ENCODE results near the gene MSTN.
"Not testable (repeated sequence)": the region's sequence is repeated elsewhere in the genome, so short reads cannot be mapped to it uniquely, and the experiment has no call there.

The MSTN gene

DNA sequence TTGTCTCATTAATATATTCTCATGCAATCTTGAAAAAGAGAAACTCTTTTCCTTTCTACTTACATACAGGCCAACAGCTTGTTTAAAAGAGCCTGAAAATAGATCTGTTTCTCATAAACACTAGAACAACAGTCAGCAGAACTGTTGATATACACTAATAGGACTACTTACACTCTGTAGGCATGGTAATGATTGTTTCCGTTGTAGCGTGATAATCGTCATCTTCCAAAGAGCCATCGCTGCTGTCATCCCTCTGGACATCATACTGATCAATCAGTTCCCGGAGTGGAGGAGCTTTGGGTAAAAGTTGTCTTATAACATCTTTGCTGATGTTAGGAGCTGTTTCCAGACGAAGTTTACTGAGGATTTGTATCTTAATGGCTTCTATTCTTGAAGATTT is 476 bp downstream of the MSTN start:
- DNase-seq: no peak

DNA sequence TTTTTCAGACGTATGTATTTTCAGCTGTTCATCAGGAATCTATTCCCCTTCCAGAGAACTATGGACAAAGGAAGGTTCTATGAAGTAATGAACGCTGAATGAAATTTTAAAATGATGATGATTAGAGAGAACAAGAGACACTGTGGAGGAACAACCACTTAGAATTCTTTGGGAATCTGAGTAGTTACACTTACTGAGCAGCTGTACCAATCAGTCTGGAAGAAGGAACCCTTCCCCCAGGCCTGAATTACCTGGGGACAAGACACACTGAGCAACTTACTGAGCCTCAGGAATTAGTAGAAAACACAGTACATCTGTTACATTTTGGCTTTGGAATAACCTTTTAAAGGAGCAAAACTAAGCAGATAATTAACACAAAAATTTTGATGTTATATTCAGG is 1.9 kb downstream of the MSTN start:
- DNase-seq: no peak

DNA sequence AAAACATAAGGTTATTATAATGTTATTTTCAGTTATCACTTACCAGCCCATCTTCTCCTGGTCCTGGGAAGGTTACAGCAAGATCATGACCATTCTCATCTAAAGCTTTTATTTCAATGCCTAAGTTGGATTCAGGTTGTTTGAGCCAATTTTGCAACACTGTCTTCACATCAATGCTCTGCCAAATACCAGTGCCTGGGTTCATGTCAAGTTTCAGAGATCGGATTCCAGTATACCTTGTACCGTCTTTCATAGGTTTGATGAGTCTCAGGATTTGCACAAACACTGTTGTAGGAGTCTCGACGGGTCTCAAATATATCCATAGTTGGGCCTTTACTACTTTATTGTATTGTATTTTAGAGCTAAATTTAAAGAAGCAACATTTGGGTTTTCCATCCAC is 2.5 kb downstream of the MSTN start:
- no peak for DNase-seq

DNA sequence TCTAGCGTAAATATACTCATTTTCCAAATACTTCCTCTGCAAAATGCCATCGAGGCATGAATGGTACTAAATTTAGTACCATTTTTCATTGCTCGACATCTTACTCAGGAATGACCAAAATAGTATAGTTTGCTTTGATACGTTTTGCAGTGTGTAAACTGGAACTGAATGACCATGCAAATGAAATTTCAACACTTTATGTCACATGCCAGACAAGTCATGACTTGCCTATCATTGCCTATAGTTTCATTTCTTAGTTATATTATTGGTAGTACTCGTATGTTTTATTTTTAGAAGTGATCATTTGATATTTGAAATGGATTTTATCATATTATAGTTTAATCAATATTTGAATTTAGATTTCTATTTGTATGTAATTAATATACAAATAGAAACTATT is 9.1 kb downstream of the MSTN start:
- no peak for DNase-seq

DNA sequence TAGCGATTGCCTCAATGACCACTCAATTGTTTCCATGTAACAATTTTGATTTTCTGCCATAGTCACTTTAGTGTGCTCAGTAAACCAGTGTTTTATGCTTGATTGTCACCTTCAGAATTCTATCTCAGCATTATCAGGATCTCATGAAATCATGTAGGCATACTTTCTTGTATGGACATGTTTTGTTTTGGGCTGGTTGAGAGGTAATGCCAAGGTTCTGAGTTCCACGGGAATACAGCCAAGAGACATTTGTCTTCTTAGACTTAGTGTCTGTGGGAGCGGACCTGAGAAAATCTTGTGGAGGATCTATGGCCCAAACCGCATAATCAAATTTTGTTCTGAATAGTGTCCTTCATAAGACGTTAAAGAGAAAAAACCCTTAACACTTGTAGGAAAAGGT is 10.2 kb downstream of the MSTN start:
- no peak for DNase-seq

DNA sequence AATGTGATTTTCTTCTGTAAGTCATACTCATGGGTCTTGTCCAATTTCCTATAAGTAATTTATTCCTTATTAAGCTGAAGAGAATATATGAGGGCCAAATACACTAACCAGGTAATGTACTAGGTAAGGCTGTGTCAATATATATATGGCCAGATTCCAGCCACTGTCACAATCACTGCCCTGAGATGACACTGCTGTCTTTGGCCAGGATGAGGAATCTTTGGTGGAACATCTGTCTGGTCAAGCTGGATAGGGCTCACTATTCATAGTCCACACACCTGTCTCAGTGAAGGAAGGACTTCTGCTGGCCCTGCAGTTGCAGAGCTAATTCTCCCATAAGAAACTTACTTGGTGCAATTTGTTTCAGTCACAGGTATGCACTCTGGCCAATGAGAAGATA is 11.3 kb downstream of the MSTN start:
- DNase-seq: no peak

DNA sequence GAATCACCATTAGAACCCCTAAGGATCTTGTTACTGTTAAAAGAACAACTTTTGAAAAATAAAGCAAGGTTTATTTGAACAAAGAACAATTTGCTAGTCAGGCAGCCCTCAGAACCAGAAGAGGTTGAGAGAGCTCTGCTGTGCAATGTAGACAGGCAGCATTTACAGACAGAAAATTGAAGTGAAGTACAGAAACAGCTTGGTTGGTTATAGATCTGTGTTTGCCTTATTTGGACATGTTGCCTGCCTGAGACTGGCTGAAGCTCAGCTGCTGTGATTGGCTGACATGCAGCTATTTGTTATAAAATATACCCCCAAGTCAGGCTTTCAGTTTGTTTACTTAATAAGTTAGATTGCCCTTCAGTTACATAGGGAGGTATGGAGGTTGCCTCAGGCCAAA is 12.5 kb downstream of the MSTN start:
- no peak for DNase-seq

DNA sequence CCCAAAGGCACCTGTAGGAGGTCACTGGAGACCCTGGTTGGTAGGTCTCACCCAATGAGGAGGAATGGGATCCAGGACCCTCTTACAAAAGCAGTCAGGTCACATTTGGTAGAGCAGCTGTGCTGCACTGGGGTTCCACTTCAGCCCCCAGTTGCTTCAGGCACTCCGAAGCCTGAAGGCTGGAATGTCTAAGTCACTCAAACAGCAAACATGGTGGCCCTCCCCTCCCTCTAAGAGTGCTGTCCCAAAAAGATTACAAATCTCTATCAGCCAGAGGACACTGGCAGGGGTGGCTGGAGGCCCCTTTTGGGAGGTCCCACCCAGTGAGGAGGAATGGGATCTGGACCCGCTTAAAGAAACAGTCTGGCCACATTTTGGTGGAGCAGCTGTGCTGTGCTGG is 17.7 kb downstream of the MSTN start:
- DNase-seq: no peak

DNA sequence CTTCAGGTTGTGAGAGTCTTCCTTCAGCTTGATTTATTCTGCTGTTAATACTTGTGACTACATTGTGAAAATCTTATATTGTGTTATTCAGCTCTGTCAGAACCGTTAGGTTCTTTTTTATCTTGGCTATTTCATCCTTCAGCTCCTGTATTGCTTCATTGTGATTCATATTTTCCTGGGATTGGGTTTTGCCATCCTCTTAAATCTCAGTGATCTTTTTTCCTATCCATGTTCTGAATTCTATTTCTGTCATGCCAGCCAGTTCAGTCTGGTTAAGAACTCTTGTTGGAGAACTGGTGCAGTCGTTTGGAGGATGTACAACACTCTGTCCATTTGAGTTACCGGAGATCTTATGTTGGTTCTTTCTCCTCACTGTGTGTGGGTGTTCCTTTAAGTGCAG is 19.1 kb downstream of the MSTN start:
- DNase-seq: no peak

DNA sequence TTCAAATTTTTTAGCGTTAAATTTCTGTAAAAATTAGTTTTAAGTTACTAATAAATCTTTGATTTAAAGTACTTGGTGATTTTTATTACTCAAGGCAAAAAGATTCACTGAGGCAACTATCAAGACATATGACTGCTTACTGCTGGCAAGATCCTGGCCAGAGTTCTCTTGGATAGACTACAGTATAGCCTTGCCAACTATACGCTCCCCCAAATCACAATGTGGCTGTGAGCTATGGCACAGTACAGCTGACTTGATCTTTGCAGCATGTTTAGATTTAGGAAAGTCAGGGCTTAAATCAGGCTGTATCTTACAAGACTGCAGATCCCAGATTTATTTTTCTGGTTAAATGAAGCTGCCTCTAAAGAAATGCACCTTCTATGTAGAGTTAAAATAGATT is 26.5 kb downstream of the MSTN start:
- DNase-seq: no peak

DNA sequence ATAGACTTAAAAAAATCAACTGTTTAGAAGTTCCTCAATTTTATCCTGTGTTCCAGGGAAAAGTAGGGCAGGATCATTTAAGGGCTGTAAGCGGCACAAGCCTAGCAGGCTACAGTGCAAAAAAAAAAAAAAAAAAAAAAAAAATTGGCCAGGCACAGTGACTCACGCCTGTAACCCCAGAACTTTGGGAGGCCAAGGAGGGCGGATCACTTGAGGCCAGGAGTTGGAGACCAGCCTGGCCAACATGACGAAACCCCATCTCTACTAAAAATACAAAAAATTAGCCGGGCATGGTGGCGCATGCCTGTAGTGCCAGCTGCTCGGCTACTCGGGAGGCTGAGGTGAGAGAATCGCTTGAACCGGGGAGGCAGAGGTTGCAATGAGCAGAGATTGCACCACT is 28.1 kb downstream of the MSTN start:
- not testable (repeated sequence) for DNase-seq

DNA sequence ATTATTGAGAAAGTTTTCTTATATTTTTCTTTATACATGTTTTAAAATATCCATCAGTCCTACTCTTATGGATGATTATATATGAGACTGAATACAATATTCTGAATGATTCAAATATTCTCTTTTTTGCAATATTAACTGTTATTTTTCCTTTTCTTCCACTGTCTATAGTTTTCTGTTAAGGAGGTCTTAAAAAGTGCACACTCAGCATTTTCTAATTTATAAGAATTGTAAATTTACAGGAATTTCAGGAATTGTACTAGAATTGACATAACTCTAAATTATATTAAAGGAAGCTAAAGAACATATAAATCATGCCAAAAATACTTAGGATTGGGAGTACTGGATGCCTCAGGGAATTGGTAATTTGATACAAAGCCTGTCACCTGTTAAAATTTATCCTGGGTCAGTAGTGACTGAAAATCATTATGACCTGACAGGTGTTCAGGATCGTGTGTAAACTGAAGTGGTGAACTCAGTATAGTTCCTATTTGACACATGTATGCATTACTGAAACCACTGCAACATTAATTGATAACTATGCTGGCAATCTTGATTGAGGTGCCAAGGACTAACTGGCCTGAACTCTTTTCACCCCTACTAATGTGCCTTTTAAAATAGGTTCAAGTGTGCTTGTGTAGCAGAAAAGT is 30.4 kb downstream of the MSTN start:
- DNase-seq: no peak

DNA sequence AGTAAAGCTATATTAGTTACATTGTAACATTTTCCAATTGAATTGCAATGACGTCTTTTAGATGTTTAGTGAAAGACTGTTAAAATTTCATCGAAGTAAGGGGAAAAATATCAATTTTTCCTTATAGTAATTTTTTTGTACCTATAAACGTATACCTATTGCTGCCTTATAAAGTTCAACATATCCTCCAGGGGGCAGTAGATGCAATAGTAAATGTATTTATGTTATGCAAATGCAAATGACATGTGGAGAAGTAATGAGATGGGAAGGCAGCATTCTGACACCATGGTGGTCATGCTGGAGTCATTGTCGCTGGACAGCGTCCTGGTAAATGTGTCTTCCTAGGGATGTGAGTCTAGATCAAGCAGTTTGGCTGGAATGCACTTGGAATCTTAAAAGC is 38.7 kb downstream of the MSTN start:
- DNase-seq: no peak

DNA sequence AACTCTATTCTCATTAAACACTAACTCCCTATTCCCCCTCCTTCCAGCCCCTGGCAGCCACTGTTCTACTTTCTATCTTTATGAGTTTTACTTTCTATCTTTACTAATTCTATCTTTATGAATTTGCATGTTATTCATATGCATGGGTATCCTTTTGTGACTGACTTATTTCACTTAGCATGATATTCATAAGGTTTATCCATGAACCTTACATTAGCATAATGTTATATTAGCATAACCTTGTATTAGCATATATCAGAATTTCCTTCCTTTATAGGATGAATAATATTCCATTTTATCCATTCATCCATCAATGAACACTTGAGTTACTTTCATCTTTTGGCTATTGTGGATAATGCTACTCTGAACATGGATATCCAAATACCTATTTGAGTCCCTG is 41.8 kb downstream of the MSTN start:
- no peak for DNase-seq

DNA sequence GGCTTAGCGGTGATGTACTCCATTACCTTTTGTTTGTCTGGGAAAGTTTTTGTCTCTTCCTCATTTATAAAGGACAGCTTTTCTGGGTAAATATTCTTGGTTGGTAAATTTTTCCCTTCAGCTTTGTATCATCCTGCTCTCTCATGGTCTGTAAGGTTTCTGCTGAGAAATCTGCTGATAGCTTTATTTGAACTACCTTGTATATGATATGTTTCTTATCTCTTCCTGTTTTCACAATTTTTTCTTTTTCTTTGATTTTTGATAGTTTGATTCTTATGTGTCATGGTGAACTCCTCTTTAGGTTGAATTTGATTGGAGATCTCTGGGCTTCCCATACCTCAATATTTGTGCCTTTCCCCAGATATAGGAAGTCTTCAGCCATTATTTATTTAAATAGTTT is 44.7 kb downstream of the MSTN start:
- DNase-seq: no peak

DNA sequence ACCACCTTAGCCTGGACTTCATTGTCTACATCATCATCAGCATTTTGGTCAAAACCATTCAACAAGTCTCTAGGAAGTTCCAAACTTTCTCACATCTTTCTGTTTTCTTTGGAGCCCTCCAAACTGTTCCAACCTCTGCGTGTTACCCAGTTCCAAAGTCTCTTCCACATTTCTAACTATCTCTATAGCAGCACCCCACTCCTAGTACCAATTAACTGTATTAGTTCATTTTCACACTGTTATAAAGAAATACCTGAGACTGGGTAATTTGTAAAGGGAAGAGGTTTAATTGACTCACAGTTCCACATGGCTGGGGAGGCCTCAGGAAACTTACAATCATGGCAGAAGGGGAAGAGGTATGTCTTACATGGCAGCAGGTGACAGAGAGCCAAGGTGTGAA is 46.6 kb downstream of the MSTN start:
- DNase-seq: not testable (repeated sequence)

All from stimulated activated CD4-positive, alpha-beta T cell treated with anti-CD3 and anti-CD28 coated beads, Interleukin-2, amount 100 ng/mL, for 24 hours (primary cell).